A549 (cell line): ENCODE data around the gene SLFN5. TPM values are rescaled to one million over a fixed set of nuclear protein-coding genes. Genes with fewer than 3 reads are reported as not detected.

Experiments used
- ATAC-seq, 2 experiments: fragments of 200-7000 bp in 1 of 2; fragments of >200 bp in 1 of 2; cut with Nextera tagmentation in 1 of 2; cut with Tn5 transposase in 1 of 2; 3 replicates each; pipeline versions ENCODE4 v1.8.0 to v1.9.1; 2018 to 2020; ENCODE audit warnings: mild to moderate bottlenecking in 1 of 2, moderate library complexity in 1 of 2
- CTCF ChIA-PET: fragments of 300-600 bp; sonication (Branson Sonifier 250); formaldehyde crosslinking; extraction: SDS; loops from one replicate; lab custom pipeline; 2021; ENCODE audit warnings: antibody characterized with exemption, inconsistent platforms; lab: Yijun Ruan, JAX
- POLR2A ChIA-PET: fragments of 350-600 bp; formaldehyde crosslinking; extraction: SDS; loops from one replicate; lab custom pipeline; 2021; ENCODE audit warnings: antibody characterized with exemption, inconsistent platforms; lab: Yijun Ruan, JAX
- DNase-seq, 2 experiments: peaks; one replicate each; pipeline versions ENCODE4 v3.0.0 to v3.0.0-alpha.2; 2011 to 2016; ENCODE audit warnings: low read depth in 1 of 2, low spot score in 1 of 2
- FAIRE-seq: peaks from 2 replicates; lab custom pipeline; 2011; peaks lifted over from hg19 to GRCh38; lab: Jason Lieb, UNC
- H3K27ac ChIP-seq, 2 experiments: fragments of >200 bp; sonication (Bioruptor Twin); formaldehyde crosslinking; 3 replicates each; pipeline ENCODE4 v1.5.1; 2016 to 2017
- H3K4me1 ChIP-seq: fragments of >200 bp; sonication (Bioruptor Twin); formaldehyde crosslinking; 3 replicates; pipeline ENCODE4 v1.6.1; 2016
- H3K4me2 ChIP-seq: fragments of >200 bp; sonication (Bioruptor Twin); formaldehyde crosslinking; 3 replicates; pipeline ENCODE4 v1.6.1; 2016
- H3K4me3 ChIP-seq: fragments of >200 bp; sonication (Bioruptor Twin); formaldehyde crosslinking; 3 replicates; pipeline ENCODE4 v1.5.1; 2016
- H3K9me3 ChIP-seq: fragments of >200 bp; sonication (Bioruptor Twin); formaldehyde crosslinking; 3 replicates; pipeline ENCODE4 v1.6.1; 2016
- CHD2 ChIP-seq: fragments of 150-350 bp; IDR thresholded peaks from 2 replicates; pipeline ENCODE4 v1.6.1; 2014; ENCODE audit warnings: low read length; ENCODE audit not compliant: partially characterized antibody
- CHD4 ChIP-seq: fragments of 200-600 bp; sonication (generic); IDR thresholded peaks from 2 replicates; pipeline ENCODE4 v1.6.1; 2016; ENCODE audit warnings: antibody characterized with exemption, mild to moderate bottlenecking, borderline replicate concordance
- EHF ChIP-seq: fragments of 250-450 bp; sonication (Bioruptor Pico); IDR thresholded peaks from 2 replicates; pipeline ENCODE4 v1.5.0; 2020; ENCODE audit warnings: mild to moderate bottlenecking
- EP300 ChIP-seq, 2 experiments: fragments of >200 bp; sonication (Bioruptor Twin); formaldehyde crosslinking; IDR thresholded peaks; 2 replicates in 1 of 2; 3 replicates in 1 of 2; pipeline ENCODE4 v1.6.1; 2016 to 2017
- ESRRA ChIP-seq: fragments of 150-350 bp; IDR thresholded peaks from 2 replicates; pipeline ENCODE4 v1.6.1; 2014; ENCODE audit warnings: mild to moderate bottlenecking, low read length, borderline replicate concordance
- FOSB ChIP-seq: fragments of 250-450 bp; sonication (Bioruptor Pico); IDR thresholded peaks from 2 replicates; pipeline ENCODE4 v1.5.0; 2020; ENCODE audit warnings: mild to moderate bottlenecking, moderate library complexity
- FOSL2 ChIP-seq, 2 experiments: fragments of 450-650 bp in 1 of 2; fragments of >200 bp in 1 of 2; sonication (Bioruptor Twin) in 1 of 2; formaldehyde crosslinking; IDR thresholded peaks; 2 replicates each; pipeline versions ENCODE4 v1.5.0 to v1.6.1; 2016 to 2020; ENCODE audit warnings: mild to moderate bottlenecking in 1 of 2, moderate library complexity in 1 of 2
- HDAC2 ChIP-seq: fragments of 200-600 bp; sonication (generic); IDR thresholded peaks from 2 replicates; pipeline ENCODE4 v1.6.1; 2016
- HEYL ChIP-seq: fragments of 250-450 bp; sonication (Bioruptor Pico); IDR thresholded peaks from 2 replicates; pipeline ENCODE4 v1.8.0; 2021; ENCODE audit warnings: mild to moderate bottlenecking, moderate library complexity
- HOXA7 ChIP-seq: fragments of 250-450 bp; sonication (Bioruptor Pico); IDR thresholded peaks from 2 replicates; pipeline ENCODE4 v1.5.0; 2020; ENCODE audit warnings: mild to moderate bottlenecking, moderate library complexity
- HOXB5 ChIP-seq: fragments of 250-450 bp; sonication (Bioruptor Pico); IDR thresholded peaks from 2 replicates; pipeline ENCODE4 v1.5.0; 2020; ENCODE audit warnings: mild to moderate bottlenecking, moderate library complexity
- KDM1A ChIP-seq: fragments of 200-600 bp; sonication (generic); IDR thresholded peaks from 2 replicates; pipeline ENCODE4 v1.6.1; 2016; ENCODE audit warnings: low read depth, mild to moderate bottlenecking
- MAFK ChIP-seq: fragments of 450-650 bp; IDR thresholded peaks from 2 replicates; pipeline ENCODE4 v1.6.1; 2014; ENCODE audit not compliant: partially characterized antibody
- MYC ChIP-seq: IDR thresholded peaks from 2 replicates; pipeline ENCODE4 v1.6.1; 2012; ENCODE audit warnings: mild to moderate bottlenecking, inconsistent platforms, low read length, improper control_type of control experiment, borderline replicate concordance
- NFE2L2 ChIP-seq: fragments of 150-350 bp; conservative IDR thresholded peaks from 2 replicates; pipeline ENCODE4 v1.6.1; 2014; ENCODE audit warnings: low read length
- NPAS2 ChIP-seq: fragments of 250-450 bp; sonication (Bioruptor Pico); IDR thresholded peaks from 2 replicates; pipeline ENCODE4 v1.8.0; 2022; ENCODE audit warnings: mild to moderate bottlenecking, moderate library complexity, borderline replicate concordance
- NR3C1 ChIP-seq: fragments of >200 bp; sonication (Bioruptor Twin); formaldehyde crosslinking; IDR thresholded peaks from 3 replicates; pipeline ENCODE4 v1.6.1; 2017
- POLR2A ChIP-seq: IDR thresholded peaks from 2 replicates; pipeline ENCODE4 v1.6.1; 2012; ENCODE audit warnings: mild to moderate bottlenecking, low read length
- RAD21 ChIP-seq, 2 experiments: fragments of >200 bp in 1 of 2; sonication (Bioruptor Twin) in 1 of 2; formaldehyde crosslinking in 1 of 2; IDR thresholded peaks in 1 of 2; conservative IDR thresholded peaks in 1 of 2; 2 replicates in 1 of 2; 3 replicates in 1 of 2; pipeline ENCODE4 v1.6.1; 2012 to 2018; ENCODE audit warnings: inconsistent platforms in 1 of 2
- RARB ChIP-seq: fragments of 250-450 bp; sonication (Bioruptor Pico); IDR thresholded peaks from 2 replicates; pipeline ENCODE4 v1.8.0; 2021; ENCODE audit warnings: mild to moderate bottlenecking, moderate library complexity
- RNF2 ChIP-seq: fragments of 200-600 bp; sonication (generic); IDR thresholded peaks from 2 replicates; pipeline ENCODE4 v1.6.1; 2016; ENCODE audit warnings: low read depth, mild to moderate bottlenecking, antibody characterized with exemption, moderate library complexity, borderline replicate concordance
- SMC3 ChIP-seq: fragments of >200 bp; sonication (Bioruptor Twin); formaldehyde crosslinking; IDR thresholded peaks from 3 replicates; pipeline ENCODE4 v1.6.1; 2018; ENCODE audit warnings: inconsistent platforms
- ZNF302 ChIP-seq: fragments of 250-450 bp; sonication (Bioruptor Pico); IDR thresholded peaks from 2 replicates; pipeline ENCODE4 v1.9.0; 2021; ENCODE audit warnings: inconsistent platforms, mild to moderate bottlenecking, moderate library complexity
- ZSCAN20 ChIP-seq: fragments of 250-450 bp; sonication (Bioruptor Pico); IDR thresholded peaks from 2 replicates; pipeline ENCODE4 v1.8.0; 2022; ENCODE audit warnings: mild to moderate bottlenecking, moderate library complexity
- WGBS: methylation state at CpG from one replicate; pipeline ENCODE4 v1.1.6; 2017; ENCODE audit errors: missing lambda C conversion rate; 5-methylcytosine and 5-hydroxymethylcytosine counted together
- polyA plus RNA-seq, 4 experiments: library from polyadenylated mRNA; depleted of rRNA in 3 of 4; stranded (reverse); fragments of >200 nt; fragmentation: RNase III in 1 of 4; extraction: RNeasy Plus Mini Kit Qiagen cat#74134 plus additional on column Dnase treatment in 1 of 4; gene quantifications; 2 replicates in 3 of 4; 3 replicates in 1 of 4; pipeline ENCODE4 v1.2.3, GENCODE V29; 2011 to 2017
- TF ChIP-seq, protein P1 (sequence below): fragments of 150-350 bp; IDR thresholded peaks from 2 replicates; pipeline ENCODE4 v1.6.1; 2014; ENCODE audit warnings: low read depth, mild to moderate bottlenecking, low read length
- TF ChIP-seq, protein P2 (sequence below): fragments of 250-450 bp; sonication (Bioruptor Pico); IDR thresholded peaks from 2 replicates; pipeline ENCODE4 v1.5.0; 2021; ENCODE audit warnings: mild to moderate bottlenecking, moderate library complexity, borderline replicate concordance
- TF ChIP-seq, protein P3 (sequence below): fragments of >200 bp; sonication (Bioruptor Twin); formaldehyde crosslinking; IDR thresholded peaks from 2 replicates; pipeline ENCODE4 v1.6.1; 2016
- TF ChIP-seq, protein P4 (sequence below): IDR thresholded peaks from 2 replicates; pipeline ENCODE4 v1.6.1; 2012; ENCODE audit warnings: low read depth, borderline replicate concordance
- TF ChIP-seq, protein P5 (sequence below): fragments of 450-650 bp; IDR thresholded peaks from 2 replicates; pipeline ENCODE4 v1.6.1; 2014; ENCODE audit warnings: antibody characterized with exemption

The SLFN5 gene
- polyA plus RNA-seq, 2 of the 4 experiments (the other 2 are of a cell fraction): 1.9 to 33.1 TPM

DNA sequence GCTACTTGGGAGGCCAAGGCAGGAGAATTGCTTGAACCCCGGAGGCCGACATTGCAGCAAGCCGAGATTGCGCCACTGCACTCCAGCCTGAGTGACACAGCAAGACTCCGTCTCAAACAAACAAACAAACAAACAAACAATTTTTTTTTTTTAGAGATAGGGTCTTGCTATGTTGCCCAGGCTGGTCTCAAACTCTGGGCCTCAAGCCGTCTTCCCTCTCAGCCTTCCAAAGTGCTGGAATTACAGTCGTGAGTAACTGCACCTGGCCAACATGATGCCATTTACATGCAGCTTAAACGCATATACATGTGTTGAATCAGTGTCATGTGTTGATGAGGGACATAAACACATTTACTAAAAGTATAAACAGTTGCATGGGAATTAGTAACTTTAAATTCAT lies 2.0 kb upstream of the SLFN5 start:
- POLR2A ChIA-PET: interaction anchor here (0.9 kb wide), 1 partner anchor 16 kb away, joined by 4 read pairs; no protein-coding TSS in a partner anchor
- 89% methylated on average over 8 of the region's 8 CpGs for WGBS
- no peaks in the 10 kb centered on the region for H3K9me3 ChIP-seq
- no peak overlapping the region for H3K4me3 ChIP-seq
- DNase-seq (no peak), ATAC-seq (no peak), FAIRE-seq (no peak)
- no peak for TF ChIP-seq RNF2
- TF ChIP-seq POLR2A: no peak
- no peak for TF ChIP-seq HDAC2
- no peak for TF ChIP-seq ZNF302 (CRISPR knock-in tag)
- TF ChIP-seq EHF (CRISPR knock-in tag): no peak
- TF ChIP-seq, protein P1, sequence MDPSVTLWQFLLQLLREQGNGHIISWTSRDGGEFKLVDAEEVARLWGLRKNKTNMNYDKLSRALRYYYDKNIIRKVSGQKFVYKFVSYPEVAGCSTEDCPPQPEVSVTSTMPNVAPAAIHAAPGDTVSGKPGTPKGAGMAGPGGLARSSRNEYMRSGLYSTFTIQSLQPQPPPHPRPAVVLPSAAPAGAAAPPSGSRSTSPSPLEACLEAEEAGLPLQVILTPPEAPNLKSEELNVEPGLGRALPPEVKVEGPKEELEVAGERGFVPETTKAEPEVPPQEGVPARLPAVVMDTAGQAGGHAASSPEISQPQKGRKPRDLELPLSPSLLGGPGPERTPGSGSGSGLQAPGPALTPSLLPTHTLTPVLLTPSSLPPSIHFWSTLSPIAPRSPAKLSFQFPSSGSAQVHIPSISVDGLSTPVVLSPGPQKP: no peak
- no peak for TF ChIP-seq FOSB
- TF ChIP-seq NPAS2 (CRISPR knock-in tag): no peak
- TF ChIP-seq, protein P2, sequence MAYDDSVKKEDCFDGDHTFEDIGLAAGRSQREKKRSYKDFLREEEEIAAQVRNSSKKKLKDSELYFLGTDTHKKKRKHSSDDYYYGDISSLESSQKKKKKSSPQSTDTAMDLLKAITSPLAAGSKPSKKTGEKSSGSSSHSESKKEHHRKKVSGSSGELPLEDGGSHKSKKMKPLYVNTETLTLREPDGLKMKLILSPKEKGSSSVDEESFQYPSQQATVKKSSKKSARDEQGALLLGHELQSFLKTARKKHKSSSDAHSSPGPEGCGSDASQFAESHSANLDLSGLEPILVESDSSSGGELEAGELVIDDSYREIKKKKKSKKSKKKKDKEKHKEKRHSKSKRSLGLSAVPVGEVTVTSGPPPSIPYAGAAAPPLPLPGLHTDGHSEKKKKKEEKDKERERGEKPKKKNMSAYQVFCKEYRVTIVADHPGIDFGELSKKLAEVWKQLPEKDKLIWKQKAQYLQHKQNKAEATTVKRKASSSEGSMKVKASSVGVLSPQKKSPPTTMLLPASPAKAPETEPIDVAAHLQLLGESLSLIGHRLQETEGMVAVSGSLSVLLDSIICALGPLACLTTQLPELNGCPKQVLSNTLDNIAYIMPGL (CRISPR knock-in tag): no peak
- TF ChIP-seq, protein P3, sequence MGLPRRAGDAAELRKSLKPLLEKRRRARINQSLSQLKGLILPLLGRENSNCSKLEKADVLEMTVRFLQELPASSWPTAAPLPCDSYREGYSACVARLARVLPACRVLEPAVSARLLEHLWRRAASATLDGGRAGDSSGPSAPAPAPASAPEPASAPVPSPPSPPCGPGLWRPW: no peak
- TF ChIP-seq RAD21 (conservative IDR thresholded peaks at IDR 0.05 in 1 of 2, IDR thresholded peaks at IDR 0.05 in 1 of 2): no peak
- no peak for TF ChIP-seq HEYL
- TF ChIP-seq ESRRA: no peak
- no peak for TF ChIP-seq EP300 (IDR thresholded peaks at IDR 0.05)
- TF ChIP-seq CHD4: no peak
- TF ChIP-seq MAFK: no peak
- TF ChIP-seq CHD2: no peak
- TF ChIP-seq, protein P4, sequence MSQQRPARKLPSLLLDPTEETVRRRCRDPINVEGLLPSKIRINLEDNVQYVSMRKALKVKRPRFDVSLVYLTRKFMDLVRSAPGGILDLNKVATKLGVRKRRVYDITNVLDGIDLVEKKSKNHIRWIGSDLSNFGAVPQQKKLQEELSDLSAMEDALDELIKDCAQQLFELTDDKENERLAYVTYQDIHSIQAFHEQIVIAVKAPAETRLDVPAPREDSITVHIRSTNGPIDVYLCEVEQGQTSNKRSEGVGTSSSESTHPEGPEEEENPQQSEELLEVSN: no peak
- TF ChIP-seq HOXB5 (CRISPR knock-in tag): no peak
- TF ChIP-seq NR3C1: no peak
- CTCF ChIA-PET: interaction anchor here (0.8 to 6.6 kb wide), 9 partner anchors 12 to 523 kb away, joined by 3 to 30 read pairs (median 4); partner anchors contain the start of gene SLFN12L
- no peak overlapping the region for H3K4me2 ChIP-seq
- no peak overlapping the region for H3K27ac ChIP-seq
- peaks cover 33% of the 10 kb centered on the region for H3K4me1 ChIP-seq

DNA sequence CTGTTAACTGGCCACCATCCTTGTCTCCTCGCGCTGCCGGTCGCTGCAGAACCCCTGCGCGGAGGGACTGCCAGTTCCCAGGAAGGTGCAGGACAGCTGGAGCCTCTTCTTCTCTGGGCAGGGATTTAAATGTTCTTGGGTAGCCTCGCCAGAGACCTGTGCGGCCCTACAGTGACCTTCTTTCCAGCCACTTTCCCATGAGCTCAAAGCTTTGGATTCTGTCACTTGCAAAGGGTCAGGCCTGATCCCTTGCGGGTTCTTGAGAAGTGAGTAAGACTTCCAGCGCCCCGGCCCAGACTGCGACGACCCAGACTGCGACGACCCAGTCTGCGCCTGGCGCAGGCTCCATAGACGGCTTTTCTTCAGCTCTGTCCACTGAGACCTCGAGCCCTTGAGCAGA lies 1.4 kb upstream of the SLFN5 start:
- DNase-seq (no peak), ATAC-seq (no peak), FAIRE-seq (no peak)
- Histone ChIP-seq H3K4me2 (peak overlapping the region; percentile 96), H3K9me3 (no peaks in the 10 kb centered on the region), H3K4me1 (peaks cover 39% of the 10 kb centered on the region), H3K4me3 (no peak overlapping the region; the same call in 2 of the 3 replicates), H3K27ac (no peak overlapping the region; a peak in 1 of 6 replicates)
- TF ChIP-seq HEYL (no peak), SMC3 (no peak), NFE2L2 (no peak), FOSL2 (IDR thresholded peaks at IDR 0.05) (no peak), FOSL2 (CRISPR knock-in tag; IDR thresholded peaks at IDR 0.05) (no peak), ZSCAN20 (CRISPR knock-in tag) (no peak), HOXA7 (CRISPR knock-in tag) (no peak), NR3C1 (no peak), KDM1A (no peak), RAD21 (conservative IDR thresholded peaks at IDR 0.05 in 1 of 2, IDR thresholded peaks at IDR 0.05 in 1 of 2) (no peak), RARB (CRISPR knock-in tag) (no peak), NPAS2 (CRISPR knock-in tag) (no peak), ZNF302 (CRISPR knock-in tag) (no peak), MYC (no peak), HDAC2 (no peak)
- TF ChIP-seq, protein P5, sequence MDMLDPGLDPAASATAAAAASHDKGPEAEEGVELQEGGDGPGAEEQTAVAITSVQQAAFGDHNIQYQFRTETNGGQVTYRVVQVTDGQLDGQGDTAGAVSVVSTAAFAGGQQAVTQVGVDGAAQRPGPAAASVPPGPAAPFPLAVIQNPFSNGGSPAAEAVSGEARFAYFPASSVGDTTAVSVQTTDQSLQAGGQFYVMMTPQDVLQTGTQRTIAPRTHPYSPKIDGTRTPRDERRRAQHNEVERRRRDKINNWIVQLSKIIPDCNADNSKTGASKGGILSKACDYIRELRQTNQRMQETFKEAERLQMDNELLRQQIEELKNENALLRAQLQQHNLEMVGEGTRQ: no peak
- TF ChIP-seq, protein P1: no peak
- TF ChIP-seq, protein P4: no peak
- ChIA-PET CTCF (interaction anchor here (1.0 to 6.6 kb wide), 5 partner anchors 13 to 297 kb away, joined by 3 to 30 read pairs (median 9); partner anchors contain the start of gene SLFN12L), POLR2A (no interaction called here)
- 91% methylated on average over 19 of the region's 19 CpGs for WGBS
